GM12878 (cell line): ENCODE measurements around the gene STARD10. TPM values are rescaled to one million over a fixed set of nuclear protein-coding genes. Genes with fewer than 3 reads are reported as not detected.
A peak's percentile ranks its signal among the peaks of the same experiment; 100 is the strongest.

ENCODE experiments used
- ATAC-seq: fragments of 200-7000 bp; cut with Tn5 transposase; 3 replicates; pipeline ENCODE4 v1.9.1; 2020; ENCODE audit warnings: mild to moderate bottlenecking, moderate library complexity
- BruUV-seq: library from RNA; stranded (reverse); fragments of 400-500 nt; replicated peaks from 2 replicates; lab custom pipeline; 2021; lab: Mats Ljungman, UMichigan
- CTCF ChIA-PET: fragments of 300-600 bp; sonication (Branson Sonifier 250); formaldehyde crosslinking; extraction: SDS; loops from one replicate; lab custom pipeline; 2021; ENCODE audit warnings: inconsistent platforms; lab: Yijun Ruan, JAX
- POLR2A ChIA-PET: fragments of 350-600 bp; formaldehyde crosslinking; extraction: SDS; loops from one replicate; lab custom pipeline; 2021; ENCODE audit warnings: inconsistent platforms; lab: Charles Lee
- RAD21 ChIA-PET: fragments of 300-600 bp; sonication (Branson Sonifier 250); formaldehyde crosslinking; loops from one replicate; lab custom pipeline; 2023; ENCODE audit warnings: antibody characterized with exemption; ENCODE audit not compliant: unreplicated experiment; lab: Charles Lee
- SMC1A ChIA-PET: fragments of 300-600 bp; sonication (Branson Sonifier 250); formaldehyde crosslinking; loops from one replicate; lab custom pipeline; 2023; ENCODE audit not compliant: unreplicated experiment, uncharacterized antibody; lab: Charles Lee
- DNase-seq: peaks from one replicate; pipeline ENCODE4 v3.0.0-alpha.2; 2011; ENCODE audit warnings: low read depth, low spot score
- FAIRE-seq: peaks from 3 replicates; lab custom pipeline; 2011; peaks lifted over from hg19 to GRCh38; lab: Jason Lieb, UNC
- H2AFZ ChIP-seq: 2 replicates; pipeline ENCODE4 v1.6.0; 2011; ENCODE audit warnings: low read depth, low read length, control low read depth; ENCODE audit not compliant: control insufficient read depth
- H3K27ac ChIP-seq: 2 replicates; pipeline ENCODE4 v1.5.1; 2011; ENCODE audit warnings: control low read depth; ENCODE audit not compliant: control insufficient read depth, insufficient read depth
- H3K27me3 ChIP-seq, 2 experiments: replicated peaks in 1 of 2; 2 replicates each; pipeline versions ENCODE4 v1.6.0 to v1.6.1; 2011; ENCODE audit warnings: low read length in 1 of 2; ENCODE audit not compliant: control insufficient read depth in 2 of 2, insufficient read depth in 2 of 2
- H3K36me3 ChIP-seq, 2 experiments: 2 replicates each; pipeline ENCODE4 v1.5.1; 2011; ENCODE audit warnings: low read length in 1 of 2; ENCODE audit not compliant: control insufficient read depth in 2 of 2, insufficient read depth in 2 of 2
- H3K4me1 ChIP-seq: 2 replicates; pipeline ENCODE4 v1.6.1; 2011; ENCODE audit warnings: mild to moderate bottlenecking, low read length, moderate library complexity, mixed read lengths; ENCODE audit not compliant: control insufficient read depth, insufficient read depth
- H3K4me2 ChIP-seq: 2 replicates; pipeline ENCODE4 v1.6.0; 2011; ENCODE audit warnings: control low read depth; ENCODE audit not compliant: control insufficient read depth, insufficient read depth
- H3K4me3 ChIP-seq: fragments of 200-600 bp; sonication (generic); 2 replicates; pipeline ENCODE4 v1.5.1; 2016
- H3K79me2 ChIP-seq: 2 replicates; pipeline ENCODE4 v1.6.0; 2011; ENCODE audit warnings: low read length; ENCODE audit not compliant: control insufficient read depth, insufficient read depth
- H3K9ac ChIP-seq: 2 replicates; pipeline ENCODE4 v1.8.0; 2011; ENCODE audit warnings: low read length, control low read depth, mixed read lengths; ENCODE audit not compliant: control insufficient read depth, insufficient read depth
- H3K9me3 ChIP-seq: replicated peaks from 3 replicates; pipeline ENCODE4 v1.5.1; 2011; ENCODE audit warnings: mild to moderate bottlenecking, low read length; ENCODE audit not compliant: control insufficient read depth, insufficient read depth
- H4K20me1 ChIP-seq: 2 replicates; pipeline ENCODE4 v1.6.0; 2011; ENCODE audit not compliant: control insufficient read depth, insufficient read depth
- CBX5 ChIP-seq: sonication (generic); IDR thresholded peaks from 2 replicates; pipeline ENCODE4 v1.6.1; 2016; ENCODE audit warnings: low read depth, moderate library complexity, mild to moderate bottlenecking, inconsistent platforms
- CREM ChIP-seq: IDR thresholded peaks from 2 replicates; pipeline ENCODE4 v1.6.1; 2014; ENCODE audit warnings: antibody characterized with exemption, low read depth
- CTCF ChIP-seq, 3 experiments: IDR thresholded peaks in 2 of 3; conservative IDR thresholded peaks in 1 of 3; 2 replicates each; pipeline ENCODE4 v1.5.1; 2011; ENCODE audit warnings: low read depth in 3 of 3, low read length in 3 of 3, mild to moderate bottlenecking in 3 of 3, control low read depth in 2 of 3, moderate library complexity in 2 of 3, inconsistent platforms in 1 of 3, mixed read lengths in 1 of 3; ENCODE audit not compliant: control insufficient read depth in 2 of 3, insufficient read depth in 1 of 3; ENCODE audit errors: extremely low read depth in 1 of 3
- DPF2 ChIP-seq: fragments of 450-650 bp; IDR thresholded peaks from 2 replicates; pipeline ENCODE4 v1.6.1; 2017; ENCODE audit warnings: mild to moderate bottlenecking
- EED ChIP-seq: sonication (generic); IDR thresholded peaks from 2 replicates; pipeline ENCODE4 v1.6.1; 2016; ENCODE audit warnings: antibody characterized with exemption, low read depth
- ELK1 ChIP-seq: IDR thresholded peaks from 2 replicates; pipeline ENCODE4 v1.6.1; 2012; ENCODE audit warnings: low read depth, low read length, improper control_type of control experiment
- ETV6 ChIP-seq, 2 experiments: fragments of 450-650 bp in 1 of 2; IDR thresholded peaks in 1 of 2; conservative IDR thresholded peaks in 1 of 2; 2 replicates each; pipeline ENCODE4 v1.6.1; 2014; ENCODE audit warnings: antibody characterized with exemption in 1 of 2, borderline replicate concordance in 1 of 2, low read depth in 1 of 2, mild to moderate bottlenecking in 1 of 2, moderate library complexity in 1 of 2
- FOXK2 ChIP-seq: fragments of 450-650 bp; IDR thresholded peaks from 2 replicates; pipeline ENCODE4 v1.6.1; 2017; ENCODE audit warnings: mild to moderate bottlenecking, moderate library complexity
- HDAC2 ChIP-seq: fragments of 200-600 bp; sonication (generic); IDR thresholded peaks from 2 replicates; pipeline ENCODE4 v1.6.1; 2017
- IKZF1 ChIP-seq: fragments of 450-650 bp; conservative IDR thresholded peaks from 2 replicates; pipeline ENCODE4 v1.6.1; 2017; ENCODE audit warnings: antibody characterized with exemption, mild to moderate bottlenecking
- MTA2 ChIP-seq: fragments of 450-650 bp; IDR thresholded peaks from 2 replicates; pipeline ENCODE4 v1.6.1; 2016; ENCODE audit warnings: low read depth, mild to moderate bottlenecking, moderate library complexity
- NFXL1 ChIP-seq: fragments of 450-650 bp; IDR thresholded peaks from 2 replicates; pipeline ENCODE4 v1.6.1; 2017; ENCODE audit warnings: antibody characterized with exemption, mild to moderate bottlenecking, borderline replicate concordance
- NRF1 ChIP-seq: conservative IDR thresholded peaks from 2 replicates; pipeline ENCODE4 v1.6.1; 2011; ENCODE audit warnings: mild to moderate bottlenecking, low read depth, low read length, improper control_type of control experiment
- POLR2AphosphoS5 ChIP-seq: IDR thresholded peaks from 2 replicates; pipeline ENCODE4 v1.6.1; 2011; ENCODE audit warnings: mild to moderate bottlenecking, low read length, inconsistent platforms
- POU2F2 ChIP-seq: IDR thresholded peaks from 3 replicates; pipeline ENCODE4 v1.6.1; 2011; ENCODE audit warnings: low read depth, mild to moderate bottlenecking, low read length, borderline replicate concordance
- RBBP5 ChIP-seq: fragments of 200-600 bp; sonication (generic); conservative IDR thresholded peaks from 2 replicates; pipeline ENCODE4 v1.6.1; 2016
- SMAD1 ChIP-seq: fragments of 450-650 bp; IDR thresholded peaks from 2 replicates; pipeline ENCODE4 v1.6.1; 2018; ENCODE audit warnings: mild to moderate bottlenecking, low read depth; ENCODE audit not compliant: partially characterized antibody
- SPI1 ChIP-seq: IDR thresholded peaks from 2 replicates; pipeline ENCODE4 v1.6.1; 2011; ENCODE audit warnings: low read depth, mild to moderate bottlenecking, low read length, moderate library complexity, borderline replicate concordance; ENCODE audit not compliant: insufficient read depth
- TARDBP ChIP-seq: IDR thresholded peaks from 2 replicates; pipeline ENCODE4 v1.6.1; 2016; ENCODE audit warnings: borderline replicate concordance
- TBL1XR1 ChIP-seq: IDR thresholded peaks from 2 replicates; pipeline ENCODE4 v1.6.1; 2012; ENCODE audit warnings: low read depth, low read length, improper control_type of control experiment
- TCF12 ChIP-seq: IDR thresholded peaks from 2 replicates; pipeline ENCODE4 v1.6.1; 2011; ENCODE audit warnings: low read depth, mild to moderate bottlenecking, low read length
- TCF3 ChIP-seq: IDR thresholded peaks from 2 replicates; pipeline ENCODE4 v1.6.1; 2012; ENCODE audit warnings: low read depth, mild to moderate bottlenecking, low read length, borderline replicate concordance; ENCODE audit not compliant: insufficient read depth
- ZNF207 ChIP-seq: fragments of 450-650 bp; IDR thresholded peaks from 2 replicates; pipeline ENCODE4 v1.6.1; 2014; ENCODE audit warnings: antibody characterized with exemption, mild to moderate bottlenecking, borderline replicate concordance
- WGBS: methylation state at CpG from one replicate; pipeline ENCODE4 v1.1.6; 2016; ENCODE audit warnings: low lambda C conversion rate; ENCODE audit not compliant: insufficient replicate concordance, insufficient coverage; ENCODE audit errors: missing lambda C conversion rate; 5-methylcytosine and 5-hydroxymethylcytosine counted together
- in situ Hi-C: fragments of 300-500 bp; cut with MboI; formaldehyde crosslinking; loops from 9 replicates; pipeline ENCODE4 v1.14.3; 2018; ENCODE audit warnings: mixed read lengths
- intact Hi-C: fragments of 100-400 bp; cut with micrococcal nuclease; formaldehyde crosslinking; loops from one replicate; pipeline ENCODE4 v1.14.2; 2022; ENCODE audit not compliant: unreplicated experiment
- polyA plus RNA-seq, 11 experiments: library from polyadenylated mRNA; depleted of rRNA in 4 of 11; unstranded in 6 of 11; stranded (reverse) in 5 of 11; fragments of >200 nt; fragmentation: Nextera tagmentation in 4 of 11; fragmentation: Illumina TruSeq in 1 of 11; extraction: Ambion mirVana in 4 of 11; extraction: Trizol in 1 of 11; gene quantifications; 1 replicate in 1 of 11; 2 replicates in 10 of 11; pipeline versions ENCODE4 v1.2.1 to v1.2.3, GENCODE V29; 2011 to 2016; ENCODE audit warnings: inconsistent platforms in 2 of 11, missing spikeins in 2 of 11, low read depth in 1 of 11
- total RNA-seq, 4 experiments: library from RNA; depleted of rRNA in 3 of 4; stranded (reverse); fragments of >200 nt in 3 of 4; fragmentation: Illumina TruSeq in 1 of 4; extraction: Trizol in 1 of 4; gene quantifications; 2 replicates each; pipeline versions ENCODE4 v1.2.1 to v1.2.3, GENCODE V29; 2013 to 2021

The STARD10 gene
- total and polyA plus RNA-seq, 10 of the 15 experiments (the other 5 are each of a cell fraction or from before 2014, with no cell fraction given): 0.15 to 43.2 (median 23.1) TPM

- SMC1A ChIA-PET: interaction anchor here (0.6 to 5.4 kb wide), 8 partner anchors 10 to 437 kb away, joined by 3 to 41 read pairs (median 8); partner anchors contain the start of genes ATG16L2 and STARD10
- Histone ChIP-seq H4K20me1 (no peaks in the 10 kb centered on the region), H3K27ac (peak overlapping the region; percentile 98), H2AFZ (no peak overlapping the region), H3K4me1 (peaks cover 83% of the 10 kb centered on the region), H3K9ac (peak overlapping the region; percentile 77), H3K36me3 (no peaks in the 10 kb centered on the region; a peak in 1 of 4 replicates), H3K79me2 (peaks cover 87% of the 10 kb centered on the region), H3K27me3 (no peaks in the 10 kb centered on the region), H3K4me2 (peak overlapping the region; percentile 99), H3K9me3 (no peaks in the 10 kb centered on the region), H3K4me3 (peak overlapping the region; percentile 65; the same call in 1 of the 2 replicates)
- WGBS: 5% methylated on average over 2 of the region's 2 CpGs
- RAD21 ChIA-PET: interaction anchor here (0.6 to 8.2 kb wide), 9 partner anchors 10 to 73 kb away, joined by 3 to 55 read pairs (median 4); partner anchors contain the start of gene STARD10
- POLR2A ChIA-PET: interaction anchor here (0.5 to 5.9 kb wide), 8 partner anchors 10 to 76 kb away, joined by 3 to 40 read pairs (median 6); partner anchors contain the start of genes ARAP1 and STARD10
- FAIRE-seq (peak; percentile 27), ATAC-seq (peak; percentile 9), DNase-seq (no peak)
- intact Hi-C loops: loop anchor here (5.0 to 10.0 kb wide), 4 partner anchors 52 to 415 kb away; partner anchors contain the start of genes ATG16L2 and STARD10
- in situ Hi-C loops: no loop called here
- BruUV-seq: no TSS peak
- CTCF ChIA-PET: interaction anchor here (0.7 to 7.5 kb wide), 7 partner anchors 10 to 76 kb away, joined by 3 to 89 read pairs (median 4); partner anchors contain the start of gene STARD10
- TF ChIP-seq CTCF (IDR thresholded peaks at IDR 0.05 in 2 of 3, conservative IDR thresholded peaks at IDR 0.05 in 1 of 3; ENCODE audit: control insufficient read depth in 2 of 3, extremely low read depth in 1 of 3, insufficient read depth in 1 of 3, low read depth in 3 of 3, low read length in 3 of 3) (no peak), POLR2AphosphoS5 (no peak), CBX5 (no peak), SMAD1 (no peak), HDAC2 (no peak), MTA2 (peak; percentile 39), CREM (0 out of 2 replicates have a peak, but pooled peaks have one; percentile 26), ETV6 (conservative IDR thresholded peaks at IDR 0.05 in 1 of 2, IDR thresholded peaks at IDR 0.05 in 1 of 2; ENCODE audit: borderline replicate concordance in 1 of 2, low read depth in 1 of 2) (peak in 1 of 2 experiments; percentile 68; a peak in 2 of 4 replicates), TCF12 (0 out of 2 replicates have a peak, but pooled peaks have one; percentile 62), EED (peak; percentile 74; the same call in 1 of the 2 replicates), NRF1 (no peak), ZNF207 (no peak), TARDBP (no peak), RBBP5 (no peak), POU2F2 (no peak), ELK1 (no peak), SPI1 (peak; percentile 53; the same call in 1 of the 2 replicates), IKZF1 (peak; percentile 72), FOXK2 (no peak), TCF3 (peak; percentile 49; the same call in 1 of the 2 replicates), NFXL1 (no peak), DPF2 (peak; percentile 71; the same call in 1 of the 2 replicates), TBL1XR1 (no peak)
Measured at GRCh38 chr11:72740060-72740424, 53.8 kb downstream of the STARD10 start.
